Esophagus squamous epithelium (tissue), 4 donors: ENCODE results near the gene TNFRSF4.

Experiments used
- POLR2A ChIP-seq, 4 donors: fragments of 450-650 bp; IDR thresholded peaks; one replicate each; pipeline ENCODE4 v1.6.1; 2017; ENCODE audit warnings: antibody characterized with exemption in 4 of 4, mild to moderate bottlenecking in 4 of 4, moderate library complexity in 3 of 4
- TF ChIP-seq, protein P1 (sequence below), 6 experiments: fragments of 450-650 bp in 4 of 6; fragments of 200-600 bp in 2 of 6; sonication (generic) in 2 of 6; IDR thresholded peaks; one replicate each; pipeline ENCODE4 v1.5.1; 2016 to 2019; ENCODE audit warnings: antibody characterized with exemption in 6 of 6, mild to moderate bottlenecking in 4 of 6, moderate library complexity in 4 of 6

- no peak for TF ChIP-seq POLR2A (IDR thresholded peaks at IDR 0.05)
- TF ChIP-seq, protein P1, sequence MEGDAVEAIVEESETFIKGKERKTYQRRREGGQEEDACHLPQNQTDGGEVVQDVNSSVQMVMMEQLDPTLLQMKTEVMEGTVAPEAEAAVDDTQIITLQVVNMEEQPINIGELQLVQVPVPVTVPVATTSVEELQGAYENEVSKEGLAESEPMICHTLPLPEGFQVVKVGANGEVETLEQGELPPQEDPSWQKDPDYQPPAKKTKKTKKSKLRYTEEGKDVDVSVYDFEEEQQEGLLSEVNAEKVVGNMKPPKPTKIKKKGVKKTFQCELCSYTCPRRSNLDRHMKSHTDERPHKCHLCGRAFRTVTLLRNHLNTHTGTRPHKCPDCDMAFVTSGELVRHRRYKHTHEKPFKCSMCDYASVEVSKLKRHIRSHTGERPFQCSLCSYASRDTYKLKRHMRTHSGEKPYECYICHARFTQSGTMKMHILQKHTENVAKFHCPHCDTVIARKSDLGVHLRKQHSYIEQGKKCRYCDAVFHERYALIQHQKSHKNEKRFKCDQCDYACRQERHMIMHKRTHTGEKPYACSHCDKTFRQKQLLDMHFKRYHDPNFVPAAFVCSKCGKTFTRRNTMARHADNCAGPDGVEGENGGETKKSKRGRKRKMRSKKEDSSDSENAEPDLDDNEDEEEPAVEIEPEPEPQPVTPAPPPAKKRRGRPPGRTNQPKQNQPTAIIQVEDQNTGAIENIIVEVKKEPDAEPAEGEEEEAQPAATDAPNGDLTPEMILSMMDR (IDR thresholded peaks at IDR 0.05), result no peak
These were observed 30.7 kb downstream of the TNFRSF4 start for GRCh38 chr1:1183221-1183747.
